HepG2 (cell line): Measurements from ENCODE around the gene BRK1.

Experiments used
- CHCHD3 ChIP-seq: sonication (generic); formaldehyde crosslinking; IDR thresholded peaks from 2 replicates; pipeline ENCODE4 v1.8.0; 2022; ENCODE audit warnings: mild to moderate bottlenecking, missing genetic modification reagents, moderate library complexity
- FOXA1 ChIP-seq, 2 experiments: fragments of 450-650 bp in 1 of 2; sonication (generic) in 1 of 2; formaldehyde crosslinking in 1 of 2; IDR thresholded peaks; 2 replicates each; pipeline versions ENCODE4 v1.4.0 to v1.6.1; 2016 to 2020; ENCODE audit warnings: missing genetic modification reagents in 1 of 2
- FOXA3 ChIP-seq: IDR thresholded peaks from 2 replicates; pipeline ENCODE4 v1.6.1; 2016; ENCODE audit warnings: missing genetic modification reagents, missing compliant biosample characterization
- HDAC2 ChIP-seq: sonication (generic); formaldehyde crosslinking; IDR thresholded peaks from 2 replicates; pipeline ENCODE4 v1.4.0; 2020; ENCODE audit warnings: missing genetic modification reagents
- KDM1A ChIP-seq: IDR thresholded peaks from 2 replicates; pipeline ENCODE4 v1.6.1; 2016; ENCODE audit warnings: missing compliant biosample characterization
- KDM5A ChIP-seq: fragments of 200-600 bp; sonication (generic); IDR thresholded peaks from 2 replicates; pipeline ENCODE4 v1.7.0; 2018; ENCODE audit warnings: antibody characterized with exemption, mild to moderate bottlenecking, low read length, borderline replicate concordance
- MXI1 ChIP-seq: IDR thresholded peaks from 3 replicates; pipeline ENCODE4 v1.6.1; 2012; ENCODE audit warnings: low read depth, low read length, inconsistent platforms, borderline replicate concordance
- ZBTB21 ChIP-seq: sonication (generic); formaldehyde crosslinking; IDR thresholded peaks from 2 replicates; pipeline ENCODE4 v1.4.0; 2020; ENCODE audit warnings: missing genetic modification reagents
- ZNF232 ChIP-seq: sonication (generic); formaldehyde crosslinking; IDR thresholded peaks from 2 replicates; pipeline ENCODE4 v1.4.0; 2020; ENCODE audit warnings: missing genetic modification reagents, borderline replicate concordance
- ZNF501 ChIP-seq: sonication (generic); formaldehyde crosslinking; IDR thresholded peaks from 2 replicates; pipeline ENCODE4 v1.5.1; 2020; ENCODE audit warnings: mild to moderate bottlenecking, moderate library complexity, missing genetic modification reagents
- ZNF547 ChIP-seq: sonication (generic); formaldehyde crosslinking; IDR thresholded peaks from 2 replicates; pipeline ENCODE4 v1.5.1; 2020; ENCODE audit warnings: mild to moderate bottlenecking, missing genetic modification reagents
- TF ChIP-seq, protein P1 (sequence below): sonication (generic); formaldehyde crosslinking; IDR thresholded peaks from 2 replicates; pipeline ENCODE4 v1.5.0; 2020; ENCODE audit warnings: mild to moderate bottlenecking, missing genetic modification reagents, moderate library complexity
- TF ChIP-seq, protein P2 (sequence below): sonication (generic); formaldehyde crosslinking; IDR thresholded peaks from 2 replicates; pipeline ENCODE4 v1.5.0; 2020; ENCODE audit warnings: missing genetic modification reagents
- TF ChIP-seq, protein P3 (sequence below): sonication (generic); formaldehyde crosslinking; IDR thresholded peaks from 2 replicates; pipeline ENCODE4 v1.4.0; 2020; ENCODE audit warnings: missing genetic modification reagents

DNA sequence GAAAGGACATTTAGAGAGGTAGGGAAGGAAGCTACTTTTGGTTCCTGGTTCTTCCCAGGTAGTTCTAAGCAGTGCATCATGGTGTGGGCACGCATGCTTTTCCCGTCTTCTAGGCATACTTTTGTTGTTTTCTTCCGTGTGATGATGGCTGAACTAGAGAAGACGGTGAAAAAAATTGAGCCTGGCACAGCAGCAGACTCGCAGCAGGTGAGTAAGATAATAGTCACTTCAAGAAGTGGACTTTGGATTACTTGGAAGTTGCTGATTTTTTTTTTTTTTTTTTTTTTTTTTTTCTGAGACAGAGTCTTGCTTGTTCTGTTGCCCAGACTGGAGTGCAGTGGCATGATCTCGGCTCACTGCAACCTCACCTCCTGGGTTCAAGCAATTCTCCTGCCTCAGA, 25.3 kb upstream of the BRK1 start:
- TF ChIP-seq, protein P1, sequence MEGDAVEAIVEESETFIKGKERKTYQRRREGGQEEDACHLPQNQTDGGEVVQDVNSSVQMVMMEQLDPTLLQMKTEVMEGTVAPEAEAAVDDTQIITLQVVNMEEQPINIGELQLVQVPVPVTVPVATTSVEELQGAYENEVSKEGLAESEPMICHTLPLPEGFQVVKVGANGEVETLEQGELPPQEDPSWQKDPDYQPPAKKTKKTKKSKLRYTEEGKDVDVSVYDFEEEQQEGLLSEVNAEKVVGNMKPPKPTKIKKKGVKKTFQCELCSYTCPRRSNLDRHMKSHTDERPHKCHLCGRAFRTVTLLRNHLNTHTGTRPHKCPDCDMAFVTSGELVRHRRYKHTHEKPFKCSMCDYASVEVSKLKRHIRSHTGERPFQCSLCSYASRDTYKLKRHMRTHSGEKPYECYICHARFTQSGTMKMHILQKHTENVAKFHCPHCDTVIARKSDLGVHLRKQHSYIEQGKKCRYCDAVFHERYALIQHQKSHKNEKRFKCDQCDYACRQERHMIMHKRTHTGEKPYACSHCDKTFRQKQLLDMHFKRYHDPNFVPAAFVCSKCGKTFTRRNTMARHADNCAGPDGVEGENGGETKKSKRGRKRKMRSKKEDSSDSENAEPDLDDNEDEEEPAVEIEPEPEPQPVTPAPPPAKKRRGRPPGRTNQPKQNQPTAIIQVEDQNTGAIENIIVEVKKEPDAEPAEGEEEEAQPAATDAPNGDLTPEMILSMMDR (CRISPR knock-in tag): no peak
- TF ChIP-seq ZBTB21 (CRISPR knock-in tag) (no peak), KDM1A (no peak), FOXA3 (no peak), ZNF547 (no peak), HDAC2 (CRISPR knock-in tag) (no peak), ZNF501 (no peak), MXI1 (no peak), CHCHD3 (CRISPR knock-in tag) (no peak), ZNF232 (CRISPR knock-in tag) (no peak), KDM5A (no peak), FOXA1 (IDR thresholded peaks at IDR 0.05) (no peak), FOXA1 (CRISPR knock-in tag; IDR thresholded peaks at IDR 0.05) (no peak)
- TF ChIP-seq, protein P2, sequence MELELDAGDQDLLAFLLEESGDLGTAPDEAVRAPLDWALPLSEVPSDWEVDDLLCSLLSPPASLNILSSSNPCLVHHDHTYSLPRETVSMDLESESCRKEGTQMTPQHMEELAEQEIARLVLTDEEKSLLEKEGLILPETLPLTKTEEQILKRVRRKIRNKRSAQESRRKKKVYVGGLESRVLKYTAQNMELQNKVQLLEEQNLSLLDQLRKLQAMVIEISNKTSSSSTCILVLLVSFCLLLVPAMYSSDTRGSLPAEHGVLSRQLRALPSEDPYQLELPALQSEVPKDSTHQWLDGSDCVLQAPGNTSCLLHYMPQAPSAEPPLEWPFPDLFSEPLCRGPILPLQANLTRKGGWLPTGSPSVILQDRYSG (CRISPR knock-in tag): no peak
- TF ChIP-seq, protein P3, sequence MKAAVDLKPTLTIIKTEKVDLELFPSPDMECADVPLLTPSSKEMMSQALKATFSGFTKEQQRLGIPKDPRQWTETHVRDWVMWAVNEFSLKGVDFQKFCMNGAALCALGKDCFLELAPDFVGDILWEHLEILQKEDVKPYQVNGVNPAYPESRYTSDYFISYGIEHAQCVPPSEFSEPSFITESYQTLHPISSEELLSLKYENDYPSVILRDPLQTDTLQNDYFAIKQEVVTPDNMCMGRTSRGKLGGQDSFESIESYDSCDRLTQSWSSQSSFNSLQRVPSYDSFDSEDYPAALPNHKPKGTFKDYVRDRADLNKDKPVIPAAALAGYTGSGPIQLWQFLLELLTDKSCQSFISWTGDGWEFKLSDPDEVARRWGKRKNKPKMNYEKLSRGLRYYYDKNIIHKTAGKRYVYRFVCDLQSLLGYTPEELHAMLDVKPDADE: no peak
